WTC11 (cell line): Measurements from ENCODE around the gene GYS1. TPM values are rescaled to one million over a fixed set of nuclear protein-coding genes. Genes with fewer than 3 reads are reported as not detected.

Source experiments
- ATAC-seq: fragments of 200-7000 bp; cut with Tn5 transposase; 2 replicates; pipeline ENCODE4 v1.10.0; 2021; ENCODE audit warnings: mild to moderate bottlenecking, moderate library complexity
- CTCF ChIA-PET: fragments of 300-600 bp; sonication (Branson Sonifier 250); formaldehyde crosslinking; loops from one replicate; lab custom pipeline; 2021; ENCODE audit warnings: antibody characterized with exemption; lab: Charles Lee
- POLR2A ChIA-PET: fragments of 350-600 bp; sonication (Branson Sonifier 250); formaldehyde crosslinking; loops from one replicate; lab custom pipeline; 2021; ENCODE audit warnings: antibody characterized with exemption; lab: Charles Lee
- DNase-seq: peaks from one replicate; pipeline ENCODE4 v3.0.0; 2021; ENCODE audit warnings: low spot score
- H3K27ac Mint-ChIP-seq: 2 replicates; pipeline ENCODE4 v1.8.0; 2021; ENCODE audit warnings: mixed read lengths
- H3K27me3 Mint-ChIP-seq: 2 replicates; pipeline ENCODE4 v1.8.0; 2021; ENCODE audit warnings: low read depth, mild to moderate bottlenecking, moderate library complexity, mixed read lengths
- H3K36me3 Mint-ChIP-seq: 2 replicates; pipeline ENCODE4 v1.8.0; 2021; ENCODE audit warnings: mixed read lengths
- H3K4me1 Mint-ChIP-seq: 2 replicates; pipeline ENCODE4 v1.8.0; 2022; ENCODE audit warnings: mixed read lengths
- H3K4me3 Mint-ChIP-seq: 2 replicates; pipeline ENCODE4 v1.8.0; 2021; ENCODE audit warnings: mild to moderate bottlenecking, moderate library complexity, mixed read lengths
- H3K9me3 Mint-ChIP-seq: 2 replicates; pipeline ENCODE4 v1.8.0; 2021; ENCODE audit warnings: mixed read lengths
- CREM ChIP-seq: sonication (generic); formaldehyde crosslinking; IDR thresholded peaks from 2 replicates; pipeline ENCODE4 v1.8.1; 2022; ENCODE audit warnings: mild to moderate bottlenecking, missing genetic modification reagents, moderate library complexity
- EMX1 ChIP-seq: fragments of 250-450 bp; sonication (Bioruptor Pico); IDR thresholded peaks from 2 replicates; pipeline ENCODE4 v1.8.0; 2021; ENCODE audit warnings: mild to moderate bottlenecking
- IRF1 ChIP-seq: sonication (generic); formaldehyde crosslinking; IDR thresholded peaks from 2 replicates; pipeline ENCODE4 v1.8.0; 2023; ENCODE audit warnings: missing genetic modification reagents
- MLX ChIP-seq: sonication (generic); formaldehyde crosslinking; IDR thresholded peaks from 2 replicates; pipeline ENCODE4 v1.8.1; 2023; ENCODE audit warnings: mild to moderate bottlenecking, missing genetic modification reagents, moderate library complexity
- PREB ChIP-seq: sonication (generic); formaldehyde crosslinking; IDR thresholded peaks from 2 replicates; pipeline ENCODE4 v1.8.1; 2022; ENCODE audit warnings: mild to moderate bottlenecking, missing genetic modification reagents, moderate library complexity, borderline replicate concordance
- TP53 ChIP-seq: sonication (generic); formaldehyde crosslinking; IDR thresholded peaks from 2 replicates; pipeline ENCODE4 v1.8.1; 2023; ENCODE audit warnings: mild to moderate bottlenecking, missing genetic modification reagents
- ZBTB21 ChIP-seq: sonication (generic); formaldehyde crosslinking; IDR thresholded peaks from 2 replicates; pipeline ENCODE4 v1.8.1; 2023; ENCODE audit warnings: mild to moderate bottlenecking, missing genetic modification reagents, borderline replicate concordance
- ZBTB43 ChIP-seq: sonication (generic); formaldehyde crosslinking; IDR thresholded peaks from 2 replicates; pipeline ENCODE4 v1.8.1; 2023; ENCODE audit warnings: mild to moderate bottlenecking, missing genetic modification reagents
- ZNF317 ChIP-seq: sonication (generic); formaldehyde crosslinking; IDR thresholded peaks from 2 replicates; pipeline ENCODE4 v1.8.1; 2023; ENCODE audit warnings: low read depth, mild to moderate bottlenecking, moderate library complexity, missing genetic modification reagents, borderline replicate concordance
- ZNF423 ChIP-seq: fragments of 250-450 bp; sonication (Bioruptor Pico); IDR thresholded peaks from 2 replicates; pipeline ENCODE4 v2.1.2; 2022; ENCODE audit warnings: mild to moderate bottlenecking, moderate library complexity
- total RNA-seq: library from RNA; stranded (reverse); gene quantifications from 3 replicates; pipeline ENCODE4 v1.2.3, GENCODE V29; 2021
- TF ChIP-seq, protein P1 (sequence below): fragments of 250-450 bp; sonication (Bioruptor Pico); IDR thresholded peaks from 2 replicates; pipeline ENCODE4 v1.9.0; 2021; ENCODE audit warnings: mild to moderate bottlenecking, borderline replicate concordance

GYS1 gene
- total RNA-seq, 1 experiment from 2014 or later: 52.0 TPM

GRCh38 chr19:48965040-48965805 lies 27.9 kb downstream of the GYS1 start, which contains the start of gene FTL (continued):
- TF ChIP-seq, protein P1, sequence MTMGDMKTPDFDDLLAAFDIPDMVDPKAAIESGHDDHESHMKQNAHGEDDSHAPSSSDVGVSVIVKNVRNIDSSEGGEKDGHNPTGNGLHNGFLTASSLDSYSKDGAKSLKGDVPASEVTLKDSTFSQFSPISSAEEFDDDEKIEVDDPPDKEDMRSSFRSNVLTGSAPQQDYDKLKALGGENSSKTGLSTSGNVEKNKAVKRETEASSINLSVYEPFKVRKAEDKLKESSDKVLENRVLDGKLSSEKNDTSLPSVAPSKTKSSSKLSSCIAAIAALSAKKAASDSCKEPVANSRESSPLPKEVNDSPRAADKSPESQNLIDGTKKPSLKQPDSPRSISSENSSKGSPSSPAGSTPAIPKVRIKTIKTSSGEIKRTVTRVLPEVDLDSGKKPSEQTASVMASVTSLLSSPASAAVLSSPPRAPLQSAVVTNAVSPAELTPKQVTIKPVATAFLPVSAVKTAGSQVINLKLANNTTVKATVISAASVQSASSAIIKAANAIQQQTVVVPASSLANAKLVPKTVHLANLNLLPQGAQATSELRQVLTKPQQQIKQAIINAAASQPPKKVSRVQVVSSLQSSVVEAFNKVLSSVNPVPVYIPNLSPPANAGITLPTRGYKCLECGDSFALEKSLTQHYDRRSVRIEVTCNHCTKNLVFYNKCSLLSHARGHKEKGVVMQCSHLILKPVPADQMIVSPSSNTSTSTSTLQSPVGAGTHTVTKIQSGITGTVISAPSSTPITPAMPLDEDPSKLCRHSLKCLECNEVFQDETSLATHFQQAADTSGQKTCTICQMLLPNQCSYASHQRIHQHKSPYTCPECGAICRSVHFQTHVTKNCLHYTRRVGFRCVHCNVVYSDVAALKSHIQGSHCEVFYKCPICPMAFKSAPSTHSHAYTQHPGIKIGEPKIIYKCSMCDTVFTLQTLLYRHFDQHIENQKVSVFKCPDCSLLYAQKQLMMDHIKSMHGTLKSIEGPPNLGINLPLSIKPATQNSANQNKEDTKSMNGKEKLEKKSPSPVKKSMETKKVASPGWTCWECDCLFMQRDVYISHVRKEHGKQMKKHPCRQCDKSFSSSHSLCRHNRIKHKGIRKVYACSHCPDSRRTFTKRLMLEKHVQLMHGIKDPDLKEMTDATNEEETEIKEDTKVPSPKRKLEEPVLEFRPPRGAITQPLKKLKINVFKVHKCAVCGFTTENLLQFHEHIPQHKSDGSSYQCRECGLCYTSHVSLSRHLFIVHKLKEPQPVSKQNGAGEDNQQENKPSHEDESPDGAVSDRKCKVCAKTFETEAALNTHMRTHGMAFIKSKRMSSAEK (CRISPR knock-in tag): no peak
- TF ChIP-seq ZBTB43 (CRISPR knock-in tag) (no peak), ZBTB21 (CRISPR knock-in tag) (no peak), PREB (CRISPR knock-in tag) (0 out of 2 replicates have a peak, but pooled peaks have one; percentile 29), CREM (peak; percentile 10; the same call in 1 of the 2 replicates), ZNF317 (CRISPR knock-in tag) (no peak), MLX (CRISPR knock-in tag) (no peak), TP53 (CRISPR knock-in tag) (no peak)

DNA sequence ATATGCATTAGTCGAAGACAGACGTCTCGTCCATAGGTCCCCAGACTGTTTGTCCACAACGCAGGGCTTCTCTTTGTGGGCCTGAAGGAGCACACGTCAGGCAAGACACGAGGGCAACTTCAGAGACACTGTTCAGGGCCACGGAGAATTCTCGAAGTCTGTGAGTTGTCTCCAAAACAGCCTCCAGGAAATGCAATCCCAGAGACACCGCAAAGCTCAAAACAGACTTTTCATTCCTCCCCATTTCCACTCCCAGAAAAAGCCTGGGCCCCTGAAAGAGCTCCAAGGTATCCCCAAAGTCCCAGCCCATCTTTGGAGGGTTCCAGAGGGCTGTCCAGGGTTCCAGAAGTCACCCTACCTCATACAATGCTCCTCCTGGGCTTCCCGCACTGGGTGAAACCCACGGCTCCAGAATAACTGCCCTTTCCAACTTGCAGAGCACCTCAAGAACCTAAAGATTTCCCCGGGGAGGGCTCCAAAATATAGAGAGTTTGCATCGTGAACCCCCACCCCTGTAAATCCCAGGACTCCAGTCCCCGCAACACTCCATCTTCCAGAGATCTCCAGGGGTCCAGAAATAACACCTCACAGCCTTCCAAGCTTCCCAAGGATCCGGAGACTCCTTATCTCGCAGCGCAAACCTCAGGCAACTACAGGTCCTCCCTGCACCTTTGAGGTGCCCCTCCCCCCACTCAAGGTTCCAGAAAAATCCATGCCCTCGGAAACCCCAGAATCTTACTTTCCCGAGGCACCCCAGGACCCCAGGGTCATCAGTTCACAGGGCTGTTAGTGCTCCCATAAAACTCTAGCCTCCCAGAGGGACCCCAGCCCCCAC lies 28.7 kb downstream of the GYS1 start:
- Mint-ChIP-seq H3K36me3 (peaks cover 40% of the 10 kb centered on the region), H3K27ac (peak overlapping the region; percentile 99), H3K9me3 (peaks cover 4% of the 10 kb centered on the region), H3K27me3 (no peaks in the 10 kb centered on the region), H3K4me1 (peaks cover 33% of the 10 kb centered on the region), H3K4me3 (peak overlapping the region; percentile 99)
- DNase-seq: peak; percentile 54
- no peak for ATAC-seq
- ChIA-PET POLR2A (interaction anchor here (0.6 to 1.4 kb wide), 10 partner anchors 29 to 335 kb away, joined by 3 to 6 read pairs (median 3); partner anchors contain the start of genes GYS1, PPP1R15A and RUVBL2), CTCF (interaction anchor here (0.6 to 2.2 kb wide), 9 partner anchors 29 to 176 kb away, joined by 3 to 13 read pairs (median 4); partner anchors contain the start of genes DHDH, GYS1 and RUVBL2)
- TF ChIP-seq IRF1 (no peak), EMX1 (CRISPR knock-in tag) (no peak; the same call in 1 of the 2 replicates), ZNF423 (CRISPR knock-in tag) (peak; percentile 7; the same call in 1 of the 2 replicates)
